HG03097 (cell line): Measurements from ENCODE around the gene IPCEF1.
"Not testable (repeated sequence)": the region's sequence is repeated elsewhere in the genome, so short reads cannot be mapped to it uniquely, and the experiment has no call there.

ENCODE experiments used
- ATAC-seq: cut with Tn5 transposase; IDR thresholded peaks from one replicate; pipeline ENCODE4 v1.9.1; 2021; ENCODE audit not compliant: unreplicated experiment, low FRiP score

IPCEF1 gene

GRCh38 chr6:154341336-154341735 lies 15.3 kb downstream of the IPCEF1 start:
- no peak for ATAC-seq

- ATAC-seq = no peak
Observed at GRCh38 chr6:154337406-154338005, 19.1 kb downstream of the IPCEF1 start.

- not testable (repeated sequence) for ATAC-seq
Observed at GRCh38 chr6:154334147-154334546, 22.5 kb downstream of the IPCEF1 start.

- ATAC-seq = no peak
Observed at GRCh38 chr6:154331750-154332149, 24.9 kb downstream of the IPCEF1 start.

GRCh38 chr6:154329350-154330170 lies 27.0 kb downstream of the IPCEF1 start:
- ATAC-seq = no peak

- ATAC-seq = not testable (repeated sequence)
Observed at GRCh38 chr6:154327313-154327712, 29.3 kb downstream of the IPCEF1 start.

DNA sequence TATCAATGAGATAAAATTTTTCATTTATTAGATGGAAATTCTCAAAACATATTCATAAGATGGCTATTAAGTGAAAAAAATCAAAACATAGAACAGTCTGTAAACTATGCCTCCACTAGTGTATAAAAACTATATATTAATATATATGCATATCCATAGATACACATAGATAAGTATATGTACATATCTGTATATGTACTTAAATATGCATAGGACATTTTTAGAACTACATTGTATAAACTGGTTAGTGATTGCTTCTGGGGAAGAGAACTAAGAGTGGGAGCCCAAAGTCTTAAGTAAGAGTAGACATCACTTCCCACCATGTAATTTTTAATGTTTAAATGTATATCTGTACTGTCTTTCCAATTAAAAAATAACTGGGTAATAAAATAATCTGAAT lies 31.5 kb downstream of the IPCEF1 start:
- no peak for ATAC-seq

DNA sequence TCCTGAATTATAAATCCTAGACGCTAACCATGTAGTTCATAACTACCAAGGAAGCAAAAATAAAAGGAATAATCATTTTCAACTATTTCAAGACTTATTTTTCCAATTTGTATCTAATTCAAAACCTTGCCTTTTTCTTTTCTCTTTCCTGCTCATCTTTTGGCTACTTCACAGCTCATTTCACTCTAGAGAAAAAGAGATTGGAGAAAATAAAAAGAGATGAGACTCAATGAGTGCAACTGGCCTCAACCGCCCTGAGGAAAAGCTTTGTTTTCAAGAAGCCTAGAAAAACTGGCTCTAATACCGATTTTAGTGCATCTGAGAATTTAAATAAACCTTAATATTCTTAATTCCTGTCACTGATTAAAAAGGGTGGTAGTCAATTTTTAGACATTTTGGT lies 36.4 kb downstream of the IPCEF1 start:
- no peak for ATAC-seq

DNA sequence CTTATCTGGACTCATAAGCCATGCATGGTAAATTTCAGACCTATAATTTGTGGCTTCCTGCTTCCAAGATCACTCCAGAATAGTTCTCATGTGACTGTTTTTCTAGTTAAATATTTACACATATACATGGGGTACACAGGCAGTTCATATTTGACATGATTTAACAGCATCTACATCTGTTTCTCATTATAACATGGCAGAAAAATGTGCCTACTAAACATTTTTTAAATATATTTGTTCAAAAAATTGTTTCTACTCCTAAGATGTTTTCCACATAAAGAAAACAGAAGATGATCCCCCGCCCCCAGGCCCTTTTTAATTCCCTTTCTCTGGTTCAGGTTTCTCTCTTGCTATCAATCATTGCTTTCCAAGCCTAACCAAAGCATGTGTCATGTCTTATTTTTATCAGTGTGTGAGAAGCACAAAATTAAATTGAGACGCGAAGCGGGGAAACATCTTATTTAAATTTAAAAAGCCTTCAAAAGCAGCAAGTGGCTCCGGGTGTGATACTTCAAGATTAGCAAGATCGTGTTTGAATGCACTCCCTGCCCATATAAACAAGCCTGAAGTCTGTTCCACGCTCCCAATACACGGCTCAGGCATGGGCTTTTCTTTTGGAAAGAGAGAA lies 37.3 kb downstream of the IPCEF1 start:
- no peak for ATAC-seq

- ATAC-seq = no peak
Observed at GRCh38 chr6:154318721-154319120, 37.9 kb downstream of the IPCEF1 start.

GRCh38 chr6:154316131-154316530 lies 40.5 kb downstream of the IPCEF1 start:
- ATAC-seq = no peak

- no peak for ATAC-seq
Observed at GRCh38 chr6:154314084-154314483, 42.5 kb downstream of the IPCEF1 start.

GRCh38 chr6:154308986-154309385 lies 47.6 kb downstream of the IPCEF1 start:
- ATAC-seq = no peak

GRCh38 chr6:154307696-154308425 lies 48.7 kb downstream of the IPCEF1 start:
- ATAC-seq = no peak

DNA sequence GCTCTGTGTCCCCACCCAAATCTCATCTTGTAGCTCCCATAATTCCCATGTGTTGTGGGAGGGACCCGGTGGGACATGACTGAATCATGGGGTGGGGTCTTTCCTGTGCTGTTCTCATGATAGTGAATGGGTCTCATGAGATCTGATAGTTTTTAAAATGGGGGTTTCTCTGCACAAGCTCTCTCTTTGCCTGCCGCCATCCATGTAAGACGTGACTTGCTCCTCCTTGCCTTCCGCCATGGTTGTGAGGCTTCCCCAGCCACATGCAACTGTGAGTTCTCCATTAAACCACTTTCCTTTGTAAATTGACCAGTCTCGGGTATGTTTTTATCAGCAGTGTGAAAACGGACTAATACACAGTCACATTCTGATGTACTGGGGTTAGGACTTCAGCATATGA lies 49.5 kb downstream of the IPCEF1 start:
- ATAC-seq = not testable (repeated sequence)

GRCh38 chr6:154306696-154307095 lies 49.9 kb downstream of the IPCEF1 start:
- peak; percentile 40 for ATAC-seq

DNA sequence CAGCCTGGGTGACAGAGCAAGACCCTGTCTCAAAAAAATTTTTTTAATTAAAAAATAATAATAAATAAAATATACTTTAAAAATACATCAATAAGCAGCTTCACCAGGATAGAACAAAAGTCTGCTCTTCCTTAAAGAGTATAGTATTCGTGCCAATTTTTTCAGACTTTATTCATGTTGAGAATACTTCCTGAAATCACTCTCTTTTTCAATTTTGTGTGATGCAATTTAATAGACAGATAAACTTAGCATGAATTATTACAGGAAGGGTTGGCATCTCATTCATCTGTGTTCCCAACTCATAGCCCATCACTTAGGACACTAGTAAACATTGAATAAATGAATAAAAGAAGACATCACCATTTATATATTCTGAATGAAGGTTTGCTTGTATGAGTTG lies 52.4 kb downstream of the IPCEF1 start:
- ATAC-seq = no peak

DNA sequence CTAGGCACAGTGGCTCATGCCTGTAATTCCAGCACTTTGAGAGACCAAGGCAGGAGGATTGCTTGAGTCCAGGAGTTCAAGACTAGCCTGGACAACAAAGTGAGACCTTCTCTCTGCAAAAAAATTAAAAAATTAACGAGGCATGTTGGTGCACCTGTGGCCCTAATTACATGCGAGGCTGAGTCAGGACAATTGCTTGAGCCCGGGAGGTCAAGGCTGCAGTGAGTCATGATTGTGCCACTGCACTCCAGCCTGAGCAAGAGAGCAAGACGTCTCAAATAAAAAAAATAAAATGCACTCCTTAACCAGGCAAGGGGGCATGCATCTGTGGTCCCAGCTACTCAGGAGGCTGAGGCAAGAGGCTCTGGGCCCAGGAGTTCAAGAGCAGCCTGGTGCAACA lies 53.0 kb downstream of the IPCEF1 start:
- ATAC-seq = not testable (repeated sequence)

DNA sequence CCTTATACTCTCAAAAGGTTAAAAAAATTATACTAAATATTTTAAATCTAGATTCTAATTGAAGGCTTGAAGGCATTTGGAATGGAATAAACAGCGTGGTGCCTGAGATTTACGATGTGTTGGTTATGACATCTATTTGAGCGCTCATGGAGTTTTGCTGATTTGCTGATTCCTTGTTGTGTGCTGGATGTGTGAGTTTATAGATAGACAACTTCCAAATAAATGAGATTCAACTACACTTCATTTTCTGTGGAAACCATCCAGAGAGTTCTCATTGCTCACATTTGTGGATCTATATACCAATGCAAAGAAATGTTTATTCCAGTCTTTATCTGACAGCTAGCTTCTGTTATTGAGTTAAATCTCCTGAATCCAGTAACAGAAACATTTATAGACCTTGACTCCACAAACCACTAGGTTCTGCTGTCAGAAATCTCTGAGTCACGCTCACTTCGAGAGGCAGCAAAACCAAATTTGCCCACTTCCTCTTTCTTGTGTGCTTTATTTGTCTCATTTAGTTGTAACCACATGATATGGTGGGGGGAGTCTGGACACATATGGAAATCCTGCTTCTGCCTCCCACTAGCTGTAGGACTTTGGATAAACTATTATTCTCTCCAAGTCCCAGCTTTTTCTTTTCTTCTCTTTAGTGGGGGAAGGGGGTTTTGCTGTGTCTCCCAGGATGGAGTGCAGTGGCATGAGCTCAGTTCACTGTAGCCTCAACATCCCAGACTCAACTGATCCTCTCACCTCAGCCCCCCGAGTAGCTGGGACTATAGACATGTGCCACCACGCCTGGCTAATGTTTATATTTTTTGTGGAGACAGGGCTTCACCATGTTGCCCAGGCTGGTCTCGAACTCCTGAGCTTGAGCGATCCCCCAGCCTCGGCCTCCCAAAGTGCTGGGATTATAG lies 54.5 kb downstream of the IPCEF1 start:
- peak; percentile 89 for ATAC-seq

DNA sequence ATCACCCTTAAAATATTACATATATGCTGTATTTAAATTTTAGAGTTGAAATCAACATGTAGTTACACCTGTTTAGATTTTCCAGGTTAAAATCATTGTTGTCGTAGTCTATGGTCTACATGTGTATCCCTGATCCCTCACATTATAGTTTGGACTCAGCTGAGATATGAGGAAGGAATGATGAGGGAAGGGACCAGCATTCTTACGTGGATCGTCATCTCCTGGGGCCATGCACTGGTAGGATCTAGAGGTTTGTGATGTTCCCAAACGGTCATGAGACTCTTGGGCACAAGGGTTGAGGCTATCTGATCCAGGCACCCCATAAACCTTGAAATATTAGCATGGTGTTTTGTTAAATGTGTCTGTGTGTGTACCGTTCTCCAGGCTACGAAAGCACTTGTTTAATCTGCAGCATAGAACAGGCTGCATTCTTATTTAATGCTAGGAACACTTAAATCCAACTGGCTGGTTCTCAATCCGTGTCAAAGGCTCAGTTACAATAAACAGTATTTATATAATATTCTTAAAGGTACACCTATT lies 55.4 kb downstream of the IPCEF1 start:
- ATAC-seq = no peak
